HG02938 (cell line): ENCODE data around the gene APOA5.

Experiments used
- ATAC-seq: cut with Tn5 transposase; IDR thresholded peaks from one replicate; pipeline ENCODE4 v1.9.1; 2021; ENCODE audit warnings: mild to moderate bottlenecking, moderate library complexity; ENCODE audit not compliant: unreplicated experiment

Gene APOA5

GRCh38 chr11:116828632-116829524 is 37.2 kb upstream of the APOA5 start:
- ATAC-seq: no peak

GRCh38 chr11:116827461-116827860 is 35.8 kb upstream of the APOA5 start:
- no peak for ATAC-seq

GRCh38 chr11:116826751-116827431 is 35.2 kb upstream of the APOA5 start:
- no peak for ATAC-seq

- ATAC-seq: no peak
Observed at GRCh38 chr11:116825854-116826750, 34.4 kb upstream of the APOA5 start.

- ATAC-seq: no peak
Observed at GRCh38 chr11:116825434-116825833, 33.8 kb upstream of the APOA5 start.

- ATAC-seq: no peak
Observed at GRCh38 chr11:116823031-116823843, 31.6 kb upstream of the APOA5 start, which contains the start of gene APOA4. Gene APOA4, minus strand, starts transcription at chr11:116823304. Its CDS starts 113 bp downstream, at chr11:116823191.

GRCh38 chr11:116822575-116822974 is 30.9 kb upstream of the APOA5 start:
- ATAC-seq: no peak

- no peak for ATAC-seq
Observed at GRCh38 chr11:116821050-116821918, 29.6 kb upstream of the APOA5 start.

GRCh38 chr11:116819049-116819448 is 27.4 kb upstream of the APOA5 start:
- ATAC-seq: no peak

GRCh38 chr11:116814502-116814901 is 22.8 kb upstream of the APOA5 start:
- no peak for ATAC-seq

- no peak for ATAC-seq
Observed at GRCh38 chr11:116813781-116814471, 22.2 kb upstream of the APOA5 start.

- no peak for ATAC-seq
Observed at GRCh38 chr11:116813170-116813569, 21.5 kb upstream of the APOA5 start.

- no peak for ATAC-seq
Observed at GRCh38 chr11:116812109-116812508, 20.4 kb upstream of the APOA5 start.

- no peak for ATAC-seq
Observed at GRCh38 chr11:116811194-116811593, 19.5 kb upstream of the APOA5 start.

GRCh38 chr11:116808262-116809175 is 16.8 kb upstream of the APOA5 start:
- no peak for ATAC-seq

- no peak for ATAC-seq
Observed at GRCh38 chr11:116807601-116808261, 16.1 kb upstream of the APOA5 start.

- ATAC-seq: no peak
Observed at GRCh38 chr11:116804001-116804400, 12.3 kb upstream of the APOA5 start.
